Heart left ventricle (tissue), 16 donors: ENCODE measurements around the gene SLC25A21. TPM values are rescaled to one million over a fixed set of nuclear protein-coding genes. Genes with fewer than 3 reads are reported as not detected.
"Not testable (repeated sequence)": the region's sequence is repeated elsewhere in the genome, so short reads cannot be mapped to it uniquely, and the experiment has no call there.

Experiments used
- ATAC-seq, 4 donors: fragments of 200-7000 bp; cut with Tn5 transposase; one replicate each; pipeline ENCODE4 v1.9.1; 2020 to 2022; ENCODE audit warnings: moderate library complexity in 4 of 4, mild to moderate bottlenecking in 3 of 4, moderate number of reproducible peaks in 1 of 4
- DNase-seq, 5 donors: peaks; one replicate each; pipeline ENCODE4 v3.0.0-alpha.2; 2020
- H3K27ac ChIP-seq, 12 donors: fragments of 200-600 bp; sonication (generic) in 4 of 12; one replicate each; pipeline versions ENCODE4 v1.5.0 to v1.8.0; 2016 to 2022; ENCODE audit warnings: mild to moderate bottlenecking in 2 of 12
- H3K27me3 ChIP-seq, 9 donors: fragments of 200-600 bp; sonication (generic) in 2 of 9; one replicate each; pipeline versions ENCODE4 v1.5.1 to v1.8.0; 2016 to 2022; ENCODE audit warnings: mild to moderate bottlenecking in 3 of 9
- H3K36me3 ChIP-seq, 9 donors: fragments of 200-600 bp; sonication (generic) in 2 of 9; one replicate each; pipeline versions ENCODE4 v1.5.0 to v1.8.0; 2018 to 2022; ENCODE audit warnings: mild to moderate bottlenecking in 2 of 9
- H3K4me1 ChIP-seq, 12 donors: fragments of 200-600 bp; sonication (generic) in 4 of 12; one replicate each; pipeline versions ENCODE4 v1.5.0 to v1.8.0; 2016 to 2022; ENCODE audit warnings: mild to moderate bottlenecking in 3 of 12
- H3K4me3 ChIP-seq, 12 donors: fragments of 200-600 bp; sonication (generic) in 4 of 12; one replicate each; pipeline versions ENCODE4 v1.5.0 to v1.8.0; 2017 to 2022; ENCODE audit warnings: mild to moderate bottlenecking in 9 of 12, moderate library complexity in 4 of 12
- H3K9me3 ChIP-seq, 12 donors: fragments of 200-600 bp; sonication (generic) in 4 of 12; one replicate each; pipeline versions ENCODE4 v1.5.0 to v1.8.0; 2016 to 2022; ENCODE audit warnings: mild to moderate bottlenecking in 1 of 12
- POLR2A ChIP-seq, 2 donors: fragments of 450-650 bp; IDR thresholded peaks; one replicate each; pipeline ENCODE4 v1.6.1; 2017; ENCODE audit warnings: antibody characterized with exemption in 2 of 2, mild to moderate bottlenecking in 2 of 2, moderate library complexity in 2 of 2
- WGBS, 4 donors: extraction: QIAGEN DNeasy Blood & Tissue Kit in 2 of 4; methylation state at CpG; one replicate each; pipeline versions ENCODE4 v1.1.5 to v1.1.7; 2013 to 2018; 5-methylcytosine and 5-hydroxymethylcytosine counted together
- intact Hi-C, 10 donors: fragments of 100-400 bp; cut with DNase I; formaldehyde crosslinking; loops; one replicate each; pipeline versions ENCODE4 v1.11.1 to v1.14.2; 2022
- polyA plus RNA-seq, 2 donors: library from polyadenylated mRNA; stranded (reverse); fragments of 200-250 nt; gene quantifications; one replicate each; pipeline ENCODE4 v1.2.3, GENCODE V29; 2013
- total RNA-seq, 9 donors: library from RNA; depleted of rRNA in 2 of 9; stranded (reverse); fragments of >200 nt in 2 of 9; fragmentation: NEBNext Ultra II Directional in 3 of 9; extraction: Animal tissue kit (Norgen Biotek cat#: 25700) in 3 of 9; gene quantifications; one replicate each; pipeline versions ENCODE4 v1.1.0 to v1.2.4, GENCODE V29; 2016 to 2023
- TF ChIP-seq, protein P1 (sequence below), 12 donors: fragments of 200-600 bp; sonication (generic) in 4 of 12; IDR thresholded peaks; one replicate each; pipeline versions ENCODE4 v1.5.0 to v1.8.0; 2018 to 2022; ENCODE audit warnings: antibody characterized with exemption in 12 of 12, mild to moderate bottlenecking in 5 of 12
- donor health status: ischemic (EF 13 %, LVEDD 7.1; RV severe dilation, severe dysfunction).
- donor health status: healthy with polysubstance abuse.
- donor health status: DM: no; HTN: yes; CAD: no.
- donor health status: DM: no; HTN: no; CAD: no.
- donor health status: ischemic (EF 25% LVEDD 6.9; RV normal size, moderate dysfunction).
- donor health status: ischemic (EF 25% LVEDD 5.7; RV mildly dilated, moderate dysfunction).
- donor health status: healthy.
- donor health status: DM: yes; HTN: yes; CAD: no.
- donor health status: ischemic (EF 35%, LVEDD 5.7; RV mildly dilated, moderate dysfunction).
- donor health status: nonischemic (EF 11% LVEDD 7.7; RV severe dilation, severe dysfunction).
- donor health status: DM: yes; HTN: yes; CAD: no.
- donor health status: PGD.
- donor health status: ischemic (EF 29% LVEDD 5.4; RV normal size, mild dysfunction).
- donor health status: nonischemic (EF 23%, LVEDD 6.1; RV moderate dilation, normal function).

SLC25A21 gene
- total and polyA plus RNA-seq, 11 donors: 0.12 to 1.6 (median 0.24) TPM; not detected in 1

DNA sequence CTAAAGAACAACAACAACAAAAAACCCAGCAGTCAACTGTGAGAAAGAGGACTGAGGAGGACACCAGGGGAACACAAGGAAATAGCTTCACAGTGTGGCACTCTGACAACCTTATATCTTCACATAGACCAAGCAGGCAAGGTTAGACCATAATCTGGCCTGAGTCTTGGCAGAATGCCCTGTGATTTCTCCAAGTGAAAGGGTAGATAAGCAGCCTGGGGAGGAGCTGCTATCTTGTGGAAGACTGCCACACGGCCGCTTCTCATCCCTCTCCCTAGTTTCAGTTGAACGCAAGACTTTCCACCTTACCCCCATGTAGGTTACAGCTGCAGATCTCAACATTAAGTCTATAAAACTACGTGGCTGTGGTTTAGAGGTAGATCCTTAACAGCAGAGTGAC lies 3.7 kb downstream of the SLC25A21 start:
- 53 to 73% (median 62%) methylated on average over 4 of the region's 4 CpGs for WGBS, 4 donors
- Histone ChIP-seq H3K36me3 (no peaks in the 10 kb centered on the region), H3K27me3 (peaks cover 0 to 9% (median 0%) of the 10 kb centered on the region in 9 donors), H3K27ac (no peak overlapping the region), H3K4me3 (no peak overlapping the region), H3K9me3 (no peaks in the 10 kb centered on the region), H3K4me1 (peaks cover 0 to 16% (median 7%) of the 10 kb centered on the region in 12 donors)
- TF ChIP-seq, protein P1, sequence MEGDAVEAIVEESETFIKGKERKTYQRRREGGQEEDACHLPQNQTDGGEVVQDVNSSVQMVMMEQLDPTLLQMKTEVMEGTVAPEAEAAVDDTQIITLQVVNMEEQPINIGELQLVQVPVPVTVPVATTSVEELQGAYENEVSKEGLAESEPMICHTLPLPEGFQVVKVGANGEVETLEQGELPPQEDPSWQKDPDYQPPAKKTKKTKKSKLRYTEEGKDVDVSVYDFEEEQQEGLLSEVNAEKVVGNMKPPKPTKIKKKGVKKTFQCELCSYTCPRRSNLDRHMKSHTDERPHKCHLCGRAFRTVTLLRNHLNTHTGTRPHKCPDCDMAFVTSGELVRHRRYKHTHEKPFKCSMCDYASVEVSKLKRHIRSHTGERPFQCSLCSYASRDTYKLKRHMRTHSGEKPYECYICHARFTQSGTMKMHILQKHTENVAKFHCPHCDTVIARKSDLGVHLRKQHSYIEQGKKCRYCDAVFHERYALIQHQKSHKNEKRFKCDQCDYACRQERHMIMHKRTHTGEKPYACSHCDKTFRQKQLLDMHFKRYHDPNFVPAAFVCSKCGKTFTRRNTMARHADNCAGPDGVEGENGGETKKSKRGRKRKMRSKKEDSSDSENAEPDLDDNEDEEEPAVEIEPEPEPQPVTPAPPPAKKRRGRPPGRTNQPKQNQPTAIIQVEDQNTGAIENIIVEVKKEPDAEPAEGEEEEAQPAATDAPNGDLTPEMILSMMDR (IDR thresholded peaks at IDR 0.05): no peak
- TF ChIP-seq POLR2A (IDR thresholded peaks at IDR 0.05): no peak
- ATAC-seq (no peak), DNase-seq (no peak)
- intact Hi-C loops: no loop called here

- TF ChIP-seq, protein P1 (IDR thresholded peaks at IDR 0.05): no peak
- TF ChIP-seq POLR2A (IDR thresholded peaks at IDR 0.05): no peak
- H3K27me3 ChIP-seq: peaks cover 0 to 5% (median 0%) of the 10 kb centered on the region in 9 donors
- ATAC-seq: no peak
- H3K4me1 ChIP-seq: peaks cover 0 to 5% (median 0%) of the 10 kb centered on the region in 12 donors
- WGBS, 4 donors: 80 to 86% (median 82%) methylated on average over 10 of the region's 10 CpGs
- H3K9me3 ChIP-seq: no peaks in the 10 kb centered on the region
- no peak overlapping the region for H3K27ac ChIP-seq
- H3K36me3 ChIP-seq: no peaks in the 10 kb centered on the region
- intact Hi-C loops: no loop called here
- DNase-seq: no peak
- H3K4me3 ChIP-seq: no peak overlapping the region
These were observed 5.0 kb downstream of the SLC25A21 start for GRCh38 chr14:37167151-37168047.

- no peak overlapping the region for H3K27ac ChIP-seq
- WGBS, 4 donors: 78 to 79% (median 78%) methylated on average over 3 of the region's 3 CpGs
- H3K4me1 ChIP-seq: no peaks in the 10 kb centered on the region
- no peak overlapping the region for H3K4me3 ChIP-seq
- no peaks in the 10 kb centered on the region for H3K27me3 ChIP-seq
- no peak for ATAC-seq
- no peaks in the 10 kb centered on the region for H3K36me3 ChIP-seq
- DNase-seq: no peak
- intact Hi-C loops: no loop called here
- H3K9me3 ChIP-seq: no peaks in the 10 kb centered on the region
- TF ChIP-seq, protein P1 (IDR thresholded peaks at IDR 0.05): no peak
- TF ChIP-seq POLR2A (IDR thresholded peaks at IDR 0.05): no peak
These were observed 6.6 kb downstream of the SLC25A21 start for GRCh38 chr14:37165794-37166193.

DNA sequence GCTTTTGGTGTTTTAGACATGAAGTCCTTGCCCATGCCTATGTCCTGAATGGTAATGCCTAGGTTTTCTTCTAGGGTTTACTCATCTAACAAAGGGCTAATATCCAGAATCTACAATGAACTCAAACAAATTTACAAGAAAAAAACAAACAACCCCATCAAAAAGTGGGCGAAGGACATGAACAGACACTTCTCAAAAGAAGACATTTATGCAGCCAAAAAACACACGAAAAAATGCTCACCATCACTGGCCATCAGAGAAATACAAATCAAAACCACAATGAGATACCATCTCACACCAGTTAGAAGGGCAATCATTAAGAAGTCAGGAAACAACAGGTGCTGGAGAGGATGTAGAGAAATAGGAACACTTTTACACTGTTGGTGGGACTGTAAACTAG lies 10.1 kb downstream of the SLC25A21 start:
- 50 to 95% (median 88%) methylated on average over 1 to 2 of the region's 2 CpGs; no CpG with 5 or more reads in 1 of the 4 donors for WGBS, 4 donors
- intact Hi-C loops, H3K27me3 ChIP-seq, H3K4me3 ChIP-seq, H3K4me1 ChIP-seq, H3K9me3 ChIP-seq, DNase-seq, ATAC-seq, H3K27ac ChIP-seq, H3K36me3 ChIP-seq: not testable (repeated sequence)
